ENCODE data around the gene MACO1.
"Not testable (repeated sequence)": the region's sequence is repeated elsewhere in the genome, so short reads cannot be mapped to it uniquely, and the experiment has no call there.

DNA sequence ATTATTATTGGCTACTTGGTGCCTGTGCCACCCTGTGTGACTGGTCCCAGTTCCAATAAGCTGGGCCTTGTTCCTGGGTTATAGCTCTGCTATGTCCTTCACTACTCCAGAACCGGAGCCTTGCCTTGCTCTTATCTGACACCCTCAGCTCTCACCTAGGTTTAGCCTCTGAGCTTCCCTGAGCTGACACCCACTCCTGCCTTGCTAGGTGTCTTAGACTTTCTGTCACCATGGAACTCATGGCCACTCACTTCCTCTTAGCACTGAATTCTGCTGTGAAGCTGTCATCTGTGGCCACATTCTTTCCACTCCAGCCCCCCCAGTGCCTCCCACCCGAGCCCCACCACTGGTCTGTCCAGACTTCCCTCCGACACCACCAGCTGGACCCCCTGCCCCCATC, 41.0 kb upstream of the MACO1 start:
- TF ChIP-seq, protein P1, sequence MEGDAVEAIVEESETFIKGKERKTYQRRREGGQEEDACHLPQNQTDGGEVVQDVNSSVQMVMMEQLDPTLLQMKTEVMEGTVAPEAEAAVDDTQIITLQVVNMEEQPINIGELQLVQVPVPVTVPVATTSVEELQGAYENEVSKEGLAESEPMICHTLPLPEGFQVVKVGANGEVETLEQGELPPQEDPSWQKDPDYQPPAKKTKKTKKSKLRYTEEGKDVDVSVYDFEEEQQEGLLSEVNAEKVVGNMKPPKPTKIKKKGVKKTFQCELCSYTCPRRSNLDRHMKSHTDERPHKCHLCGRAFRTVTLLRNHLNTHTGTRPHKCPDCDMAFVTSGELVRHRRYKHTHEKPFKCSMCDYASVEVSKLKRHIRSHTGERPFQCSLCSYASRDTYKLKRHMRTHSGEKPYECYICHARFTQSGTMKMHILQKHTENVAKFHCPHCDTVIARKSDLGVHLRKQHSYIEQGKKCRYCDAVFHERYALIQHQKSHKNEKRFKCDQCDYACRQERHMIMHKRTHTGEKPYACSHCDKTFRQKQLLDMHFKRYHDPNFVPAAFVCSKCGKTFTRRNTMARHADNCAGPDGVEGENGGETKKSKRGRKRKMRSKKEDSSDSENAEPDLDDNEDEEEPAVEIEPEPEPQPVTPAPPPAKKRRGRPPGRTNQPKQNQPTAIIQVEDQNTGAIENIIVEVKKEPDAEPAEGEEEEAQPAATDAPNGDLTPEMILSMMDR (IDR thresholded peaks at IDR 0.05 in 4 of 5, conservative IDR thresholded peaks at IDR 0.05 in 1 of 5): not testable (repeated sequence)
- TF ChIP-seq POLR2A (IDR thresholded peaks at IDR 0.05): not testable (repeated sequence)

Data from gastrocnemius medialis (tissue), 4 donors.